ENCODE results near the gene IL1RL1.
A peak's percentile ranks its signal among the peaks of the same experiment; 100 is the strongest.

The IL1RL1 gene

GRCh38 chr2:102301867-102302362, 9.4 kb upstream of the IL1RL1 start:
- DNase-seq (ENCODE audit: low read depth) = peak; percentile 77
- H3K4me3 ChIP-seq (ENCODE audit: low read depth, low read length) = no peak overlapping the region
- peak; percentile 65 for TF ChIP-seq CTCF (conservative IDR thresholded peaks at IDR 0.05; ENCODE audit: low read depth, low read length)

DNA sequence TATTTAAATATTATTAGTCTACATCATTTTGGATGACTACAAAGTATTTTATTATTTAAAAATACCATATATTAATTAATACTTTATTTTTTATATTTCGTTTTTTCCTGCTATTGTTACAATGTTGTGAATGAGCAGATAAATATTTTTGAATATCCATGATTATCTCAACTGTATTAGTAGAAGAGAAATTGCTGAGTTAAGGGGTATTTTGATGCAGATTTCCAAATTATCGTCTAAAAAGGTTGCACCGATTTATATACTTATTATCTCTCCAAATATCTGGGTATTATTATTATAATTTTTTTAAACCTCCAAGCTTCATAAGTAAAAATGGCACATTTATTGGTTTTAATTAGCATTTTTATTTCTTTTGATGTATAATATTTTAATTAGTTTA, 8.9 kb upstream of the IL1RL1 start:
- DNase-seq (ENCODE audit: low read depth) = no peak
- H3K4me3 ChIP-seq (ENCODE audit: low read depth, low read length) = no peak overlapping the region
- TF ChIP-seq CTCF (conservative IDR thresholded peaks at IDR 0.05; ENCODE audit: low read depth, low read length) = no peak

DNA sequence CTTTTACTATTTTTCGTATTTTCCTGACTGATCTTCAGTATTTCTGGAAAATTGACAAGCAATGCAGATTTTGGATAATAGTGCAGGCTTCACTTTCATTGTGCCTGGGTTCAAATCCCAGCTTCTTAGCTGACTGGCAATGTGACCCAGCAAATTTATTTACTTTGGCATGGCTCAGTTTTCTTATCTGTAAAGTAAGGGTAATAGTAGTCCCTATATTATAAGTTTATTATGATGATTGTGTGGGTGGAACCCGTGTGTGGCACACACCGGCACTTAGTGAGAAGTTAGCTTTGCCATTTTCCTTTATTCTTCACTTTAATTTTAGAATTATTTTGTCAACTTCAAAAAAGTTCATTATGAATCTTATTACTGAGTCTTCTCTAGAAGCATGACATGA, 7.8 kb upstream of the IL1RL1 start:
- no peak for TF ChIP-seq CTCF (conservative IDR thresholded peaks at IDR 0.05; ENCODE audit: low read depth, low read length)

GRCh38 chr2:102304268-102304667, 7.1 kb upstream of the IL1RL1 start:
- no peak for TF ChIP-seq CTCF (conservative IDR thresholded peaks at IDR 0.05; ENCODE audit: low read depth, low read length)
- DNase-seq (ENCODE audit: low read depth) = peak; percentile 79
- H3K4me3 ChIP-seq (ENCODE audit: low read depth, low read length) = no peak overlapping the region

More for the DNA sequence above, 7.8 kb upstream of the IL1RL1 start:
- no peak overlapping the region for H3K4me3 ChIP-seq (ENCODE audit: low read depth, low read length)
- no peak for DNase-seq (ENCODE audit: low read depth)

DNA sequence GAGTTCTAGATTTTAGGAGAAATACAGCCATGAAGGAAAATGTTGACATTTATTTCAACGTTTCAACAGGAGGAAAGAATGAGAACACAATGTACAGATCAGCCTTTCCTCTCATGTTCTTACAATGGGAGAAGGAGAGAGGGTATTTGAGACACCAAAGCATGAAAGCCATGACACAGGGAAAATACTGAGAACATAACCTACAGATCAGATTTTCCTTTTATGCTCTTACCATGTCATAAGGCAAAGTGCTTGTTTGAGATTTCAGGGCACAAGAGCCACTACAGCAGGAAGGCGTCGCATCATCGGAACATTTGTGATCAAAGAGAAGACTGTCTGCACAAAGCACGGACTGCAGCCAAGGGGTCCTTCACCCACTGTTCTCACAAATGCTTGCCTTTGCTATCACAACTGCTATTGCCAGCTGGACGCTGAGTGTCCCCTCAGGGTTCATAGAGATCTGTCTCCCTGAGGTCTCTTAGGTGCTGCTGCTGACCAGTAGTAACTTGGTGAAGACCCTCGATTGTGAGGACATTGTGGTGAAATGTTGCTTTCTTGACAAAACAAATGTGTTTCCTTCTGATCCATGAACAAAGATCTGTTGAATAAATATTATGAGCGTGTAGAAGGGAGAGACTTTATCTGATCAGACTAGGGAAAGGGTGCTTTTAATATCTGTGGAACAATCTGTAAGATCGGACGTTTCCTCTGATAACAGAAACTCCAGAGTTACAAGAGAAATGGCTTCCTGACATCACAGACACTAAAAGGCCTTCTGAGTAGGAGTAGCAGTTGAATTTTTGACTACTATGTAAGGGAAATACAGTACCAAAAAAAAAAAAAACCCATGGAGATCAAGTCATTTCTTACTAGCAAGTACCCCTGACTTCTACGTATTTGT, 6.4 kb upstream of the IL1RL1 start:
- DNase-seq (ENCODE audit: low read depth) = peak; percentile 53
- TF ChIP-seq CTCF (conservative IDR thresholded peaks at IDR 0.05; ENCODE audit: low read depth, low read length) = no peak
- no peak overlapping the region for H3K4me3 ChIP-seq (ENCODE audit: low read depth, low read length)

DNA sequence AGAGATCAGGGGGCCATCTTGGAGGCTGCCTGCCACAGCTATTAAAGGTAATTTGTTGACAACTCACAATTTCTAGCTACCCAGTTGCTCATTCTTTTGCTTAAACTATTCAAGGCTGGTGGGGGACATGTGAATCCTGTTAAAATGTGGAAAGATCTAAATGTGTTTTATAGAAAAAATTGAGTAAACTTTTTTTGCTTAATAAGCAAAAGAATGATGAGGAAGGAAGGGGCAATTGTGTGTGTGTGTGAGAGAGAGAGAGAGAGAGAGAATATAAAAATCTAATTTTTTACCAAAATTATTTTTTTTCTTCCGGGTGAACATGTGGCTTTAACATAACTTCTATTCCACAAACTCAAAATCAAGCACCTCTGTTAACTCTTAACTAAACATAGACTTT, 5.2 kb upstream of the IL1RL1 start:
- DNase-seq (ENCODE audit: low read depth) = no peak
- no peak overlapping the region for H3K4me3 ChIP-seq (ENCODE audit: low read depth, low read length)
- TF ChIP-seq CTCF (conservative IDR thresholded peaks at IDR 0.05; ENCODE audit: low read depth, low read length) = no peak

DNA sequence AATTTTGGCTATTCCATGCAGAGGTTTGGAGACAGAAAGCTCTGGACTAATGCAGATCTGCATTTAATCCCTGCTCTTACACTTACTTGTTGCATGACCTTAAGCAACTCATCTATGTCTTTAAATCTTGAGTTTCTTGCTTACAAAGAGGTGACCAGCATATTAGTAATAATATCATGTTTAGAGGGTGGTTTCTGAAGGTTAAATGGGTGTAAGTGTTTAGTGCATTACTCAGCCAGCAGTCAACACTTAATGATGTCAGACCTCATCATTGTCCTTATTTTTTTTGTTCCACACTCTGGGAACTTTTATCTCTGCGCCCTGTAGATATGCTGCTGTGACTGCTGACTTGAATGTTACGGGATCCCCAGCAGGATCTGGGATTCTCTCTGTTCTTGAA, 1.7 kb downstream of the IL1RL1 start:
- peak; percentile 90 for DNase-seq (ENCODE audit: low read depth)
- H3K4me3 ChIP-seq (ENCODE audit: low read depth, low read length) = no peak overlapping the region
- TF ChIP-seq CTCF (conservative IDR thresholded peaks at IDR 0.05; ENCODE audit: low read depth, low read length) = no peak

All from choroid plexus epithelial cell (primary cell).